Glomerular visceral epithelial cell (primary cell): ENCODE results near the gene GLS.

ENCODE experiments used
- DNase-seq: peaks from one replicate; pipeline ENCODE4 v3.0.0-alpha.2; 2016; ENCODE audit errors: extremely low spot score

GLS gene

DNA sequence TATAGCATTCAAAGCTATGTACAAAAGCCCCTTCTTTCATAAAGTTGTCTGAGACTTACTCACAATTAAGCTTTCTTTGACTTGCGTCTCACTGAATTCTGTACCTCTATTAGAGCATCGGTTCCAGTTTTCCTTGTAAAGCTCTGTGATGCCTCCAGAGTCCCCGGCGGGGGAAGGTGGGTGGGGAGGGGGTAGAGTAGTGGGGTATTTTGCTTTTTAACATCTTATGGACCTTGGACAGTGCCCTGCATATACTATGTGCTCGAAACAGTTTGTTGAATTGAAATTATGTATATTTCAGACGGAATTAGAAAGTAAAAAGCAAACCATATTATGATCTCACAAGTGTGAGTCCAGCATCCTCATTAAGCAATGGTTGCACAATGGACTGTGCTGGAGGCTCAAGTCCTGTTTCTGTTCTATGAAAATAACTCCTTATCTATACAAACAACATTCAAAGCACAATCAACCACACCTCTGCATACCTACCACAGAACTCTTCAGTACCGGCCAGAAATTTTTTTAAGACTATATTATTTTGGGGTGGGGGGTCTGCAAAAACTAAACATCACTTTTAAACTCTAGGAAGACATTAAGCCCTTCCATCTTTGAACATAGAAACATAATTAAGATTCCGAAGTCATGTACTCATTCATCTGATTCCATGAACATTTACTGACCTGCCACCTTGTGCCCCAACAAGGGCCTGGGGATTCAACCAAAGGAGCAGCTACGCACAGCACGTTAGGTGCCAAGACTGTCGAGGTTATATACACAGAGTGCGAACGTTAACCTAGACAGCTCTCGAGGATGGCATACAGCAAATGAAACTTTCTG is 132.4 kb downstream of the GLS start:
- DNase-seq = no peak

DNA sequence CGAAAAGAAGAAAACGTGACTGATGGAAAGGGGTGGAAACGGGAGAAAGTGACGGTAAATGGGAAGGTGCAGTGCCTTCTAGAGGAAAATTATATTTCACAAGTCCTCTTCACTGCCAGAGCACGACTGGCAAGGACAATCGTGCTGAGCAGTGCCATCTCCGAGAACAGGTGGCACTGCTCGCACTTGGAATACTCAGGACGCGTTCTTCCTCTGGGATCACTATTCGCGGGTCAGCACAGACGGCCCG is 133.0 kb downstream of the GLS start:
- no peak for DNase-seq

DNA sequence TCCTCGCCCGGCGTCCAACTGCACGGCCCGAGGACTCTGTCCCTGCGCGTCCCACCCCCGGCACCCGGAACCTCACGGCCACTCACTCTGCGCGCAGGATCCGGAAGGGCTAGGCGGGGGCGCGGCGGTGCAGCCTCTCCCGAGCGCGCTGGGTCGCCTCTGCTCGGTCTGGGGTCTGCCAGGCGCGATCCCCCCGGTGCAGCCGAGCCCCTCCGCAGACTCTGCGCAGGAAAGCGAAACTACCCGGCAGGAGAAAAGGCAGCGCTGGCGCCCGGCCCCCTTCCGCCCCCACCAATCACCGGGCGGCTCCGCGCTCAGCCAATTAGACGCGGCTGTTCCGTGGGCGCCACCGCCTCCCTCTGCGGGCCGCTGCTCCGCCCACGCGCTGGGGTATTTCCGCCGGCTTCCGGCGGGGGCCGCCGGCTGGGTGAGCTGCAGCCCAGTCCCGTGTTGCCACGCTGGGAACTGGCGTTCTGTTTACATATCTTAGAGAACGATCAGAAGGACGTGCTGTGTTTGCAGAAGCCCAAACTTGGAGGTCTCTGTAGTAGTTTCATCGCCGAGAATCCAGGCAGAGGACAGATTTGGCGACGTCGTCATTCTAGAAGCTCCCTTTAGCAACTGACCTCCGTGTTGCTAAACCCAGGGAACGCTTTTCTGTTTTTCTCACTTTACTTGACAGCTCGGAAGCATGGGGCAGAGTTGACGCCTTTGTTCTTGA is 133.5 kb downstream of the GLS start, which contains the start of gene STAT1:
Gene STAT1, minus strand, starts transcription at position 240 of the 721 bp plus-strand sequence. CDS start 4,168 bp downstream, outside the sequence.
- peak; percentile 96 for DNase-seq

DNA sequence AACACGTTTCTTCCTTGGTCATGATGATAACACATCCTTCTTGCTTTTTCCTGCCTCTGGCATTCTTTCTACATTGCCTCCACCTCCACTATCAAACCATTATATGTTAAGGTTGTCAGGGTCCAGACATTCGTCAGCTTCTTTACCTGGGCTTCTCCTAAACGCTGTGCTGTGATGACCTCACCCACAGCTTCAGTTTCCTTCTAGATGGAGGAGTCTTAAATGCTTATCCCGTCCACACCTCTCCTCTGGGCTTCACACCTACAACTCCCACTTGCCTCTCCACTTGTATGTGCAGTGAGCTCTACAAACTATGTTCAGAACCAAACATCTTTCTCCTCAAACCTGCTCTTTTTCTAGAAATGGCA is 134.0 kb downstream of the GLS start:
- no peak for DNase-seq
